Lung (tissue), 12 donors: ENCODE data around the gene ABHD12. TPM values are rescaled to one million over a fixed set of nuclear protein-coding genes. Genes with fewer than 3 reads are reported as not detected.

ENCODE experiments used
- ATAC-seq: fragments of 200-7000 bp; cut with Tn5 transposase; one replicate; pipeline ENCODE4 v1.9.1; 2020; ENCODE audit warnings: moderate number of reproducible peaks; ENCODE audit not compliant: insufficient read depth, low FRiP score
- DNase-seq, 3 donors: peaks; one replicate each; pipeline ENCODE4 v3.0.0-alpha.2; 2013 to 2017
- H3K27ac ChIP-seq, 2 donors: one replicate each; pipeline ENCODE4 v1.5.1; 2013; ENCODE audit warnings: mild to moderate bottlenecking in 2 of 2, moderate library complexity in 2 of 2, control low read depth in 1 of 2, inconsistent platforms in 1 of 2, low read depth in 1 of 2, low read length in 1 of 2
- H3K27me3 ChIP-seq, 3 donors: one replicate each; pipeline ENCODE4 v1.5.1; 2013; ENCODE audit warnings: low read length in 2 of 3; ENCODE audit not compliant: control insufficient read depth in 3 of 3, insufficient read depth in 3 of 3
- H3K36me3 ChIP-seq, 4 donors: one replicate each; pipeline ENCODE4 v1.5.1; 2013; ENCODE audit warnings: low read length in 4 of 4, mild to moderate bottlenecking in 1 of 4, moderate library complexity in 1 of 4; ENCODE audit not compliant: control insufficient read depth in 4 of 4, insufficient read depth in 4 of 4
- H3K4me1 ChIP-seq, 5 donors: one replicate each; pipeline ENCODE4 v1.5.1; 2013; ENCODE audit warnings: low read length in 5 of 5, mild to moderate bottlenecking in 2 of 5, moderate library complexity in 1 of 5; ENCODE audit not compliant: control insufficient read depth in 5 of 5, insufficient read depth in 5 of 5
- H3K4me3 ChIP-seq: one replicate; pipeline ENCODE4 v1.5.1; 2013; ENCODE audit warnings: mild to moderate bottlenecking, control low read depth, moderate library complexity
- H3K9ac ChIP-seq, 2 donors: one replicate each; pipeline ENCODE4 v1.5.1; 2013; ENCODE audit warnings: low read length in 2 of 2, control low read depth in 1 of 2; ENCODE audit not compliant: insufficient read depth in 1 of 2
- H3K9me3 ChIP-seq, 4 donors: one replicate each; pipeline ENCODE4 v1.5.1; 2013; ENCODE audit warnings: low read length in 3 of 4, mild to moderate bottlenecking in 1 of 4, moderate library complexity in 1 of 4; ENCODE audit not compliant: control insufficient read depth in 4 of 4, insufficient read depth in 3 of 4
- CTCF ChIP-seq: IDR thresholded peaks from 2 replicates; pipeline ENCODE4 v1.5.1; 2012; ENCODE audit warnings: mild to moderate bottlenecking; ENCODE audit errors: control extremely low read depth, extremely low read depth
- WGBS, 2 donors: extraction: QIAGEN DNeasy Blood & Tissue Kit; methylation state at CpG; one replicate each; pipeline ENCODE4 v1.1.7; 2013; 5-methylcytosine and 5-hydroxymethylcytosine counted together
- polyA plus RNA-seq, 2 donors: library from polyadenylated mRNA; stranded (reverse); fragments of 200-250 nt; gene quantifications; one replicate each; pipeline ENCODE4 v1.2.1, GENCODE V29; 2013
- total RNA-seq, 2 donors: library from RNA; depleted of rRNA in 1 of 2; stranded (reverse); fragments of >200 nt in 1 of 2; gene quantifications; one replicate each; pipeline ENCODE4 v1.2.1, GENCODE V29; 2014 to 2021
- donor health status: control.
- donor health status: control.
- donor health status: Bipolar disorder and iron deficiency.
- donor health status: healthy.
- donor health status: DM: yes; HTN: yes; CAD: no.

Gene ABHD12
- total and polyA plus RNA-seq, 4 donors: 34.3 to 58.1 (median 44.6) TPM

- no peak overlapping the region for H3K9ac ChIP-seq
- H3K4me3 ChIP-seq: no peak overlapping the region
- no peaks in the 10 kb centered on the region for H3K27me3 ChIP-seq
- no peak for TF ChIP-seq CTCF
- peaks cover 8 to 83% (median 21%) of the 10 kb centered on the region in 4 donors for H3K36me3 ChIP-seq
- DNase-seq (peak in 1 of 3 donors; percentile 10), ATAC-seq (no peak)
- no peaks in the 10 kb centered on the region for H3K9me3 ChIP-seq
- H3K4me1 ChIP-seq: no peaks in the 10 kb centered on the region
- 89% methylated on average over 26 of the region's 26 CpGs for WGBS, 2 donors
- H3K27ac ChIP-seq: no peak overlapping the region
These were observed 105.5 kb downstream of the ABHD12 start for GRCh38 chr20:25285091-25285647.

GRCh38 chr20:25284131-25284601, 106.5 kb downstream of the ABHD12 start:
- ATAC-seq: no peak
- peaks cover 4 to 89% (median 23%) of the 10 kb centered on the region in 4 donors for H3K36me3 ChIP-seq
- WGBS, 2 donors: 95 to 96% methylated on average over 17 of the region's 17 CpGs

GRCh38 chr20:25283221-25283951, 107.2 kb downstream of the ABHD12 start:
- ATAC-seq (no peak), DNase-seq (peak in 1 of 3 donors; percentile 11)
- no peak for TF ChIP-seq CTCF
- no peaks in the 10 kb centered on the region for H3K27me3 ChIP-seq
- no peak overlapping the region for H3K9ac ChIP-seq
- H3K4me1 ChIP-seq: no peaks in the 10 kb centered on the region
- 92 to 97% methylated on average over 24 of the region's 24 CpGs for WGBS, 2 donors
- no peaks in the 10 kb centered on the region for H3K9me3 ChIP-seq
- no peak overlapping the region for H3K27ac ChIP-seq
- H3K4me3 ChIP-seq: no peak overlapping the region
- peaks cover 4 to 91% (median 24%) of the 10 kb centered on the region in 4 donors for H3K36me3 ChIP-seq

More at GRCh38 chr20:25284131-25284601, 106.5 kb downstream of the ABHD12 start:
- no peak overlapping the region for H3K9ac ChIP-seq
- DNase-seq: peak in 1 of 3 donors; percentile 5
- H3K9me3 ChIP-seq: no peaks in the 10 kb centered on the region
- H3K4me3 ChIP-seq: no peak overlapping the region
- no peak for TF ChIP-seq CTCF
- no peaks in the 10 kb centered on the region for H3K4me1 ChIP-seq
- no peaks in the 10 kb centered on the region for H3K27me3 ChIP-seq
- no peak overlapping the region for H3K27ac ChIP-seq
